Measurements from ENCODE around the gene SEMA5B.

Gene SEMA5B

GRCh38 chr3:123054931-123055330 is 27.4 kb upstream of the SEMA5B start:
- Histone ChIP-seq H3K4me3 (ENCODE audit: low read length) (no peak overlapping the region), H3K9ac (ENCODE audit: low read length) (no peak overlapping the region)

GRCh38 chr3:123054109-123054778 is 26.7 kb upstream of the SEMA5B start:
- Histone ChIP-seq H3K4me1 (ENCODE audit: control insufficient read depth, insufficient read depth, low read length) (peaks cover 3% of the 10 kb centered on the region), H3K36me3 (ENCODE audit: control insufficient read depth, insufficient read depth, low read length, severe bottlenecking) (no peaks in the 10 kb centered on the region), H3K9ac (ENCODE audit: low read length) (no peak overlapping the region), H3K9me3 (ENCODE audit: control insufficient read depth, low read length) (no peaks in the 10 kb centered on the region), H3K4me3 (ENCODE audit: low read length) (no peak overlapping the region), H3K27me3 (replicated peaks; ENCODE audit: control insufficient read depth, insufficient read depth, low read length) (no peaks in the 10 kb centered on the region)
- peak; percentile 19 for DNase-seq (ENCODE audit: low read depth)

More at GRCh38 chr3:123054931-123055330, 27.4 kb upstream of the SEMA5B start:
- Histone ChIP-seq H3K27me3 (replicated peaks; ENCODE audit: control insufficient read depth, insufficient read depth, low read length) (no peaks in the 10 kb centered on the region), H3K4me1 (ENCODE audit: control insufficient read depth, insufficient read depth, low read length) (peaks cover 3% of the 10 kb centered on the region), H3K36me3 (ENCODE audit: control insufficient read depth, insufficient read depth, low read length, severe bottlenecking) (no peaks in the 10 kb centered on the region), H3K9me3 (ENCODE audit: control insufficient read depth, low read length) (no peaks in the 10 kb centered on the region)
- DNase-seq (ENCODE audit: low read depth), result no peak

GRCh38 chr3:123053107-123053506 is 25.5 kb upstream of the SEMA5B start:
- peaks cover 3% of the 10 kb centered on the region for H3K4me1 ChIP-seq (ENCODE audit: control insufficient read depth, insufficient read depth, low read length)
- no peak overlapping the region for H3K9ac ChIP-seq (ENCODE audit: low read length)
- no peaks in the 10 kb centered on the region for H3K9me3 ChIP-seq (ENCODE audit: control insufficient read depth, low read length)
- DNase-seq (ENCODE audit: low read depth), result no peak
- H3K27me3 ChIP-seq (replicated peaks; ENCODE audit: control insufficient read depth, insufficient read depth, low read length), result no peaks in the 10 kb centered on the region
- H3K4me3 ChIP-seq (ENCODE audit: low read length), result no peak overlapping the region
- H3K36me3 ChIP-seq (ENCODE audit: control insufficient read depth, insufficient read depth, low read length, severe bottlenecking), result no peaks in the 10 kb centered on the region

GRCh38 chr3:123050666-123051065 is 23.1 kb upstream of the SEMA5B start:
- Histone ChIP-seq H3K27me3 (replicated peaks; ENCODE audit: control insufficient read depth, insufficient read depth, low read length) (no peaks in the 10 kb centered on the region), H3K36me3 (ENCODE audit: control insufficient read depth, insufficient read depth, low read length, severe bottlenecking) (no peaks in the 10 kb centered on the region), H3K4me1 (ENCODE audit: control insufficient read depth, insufficient read depth, low read length) (peaks cover 3% of the 10 kb centered on the region), H3K4me3 (ENCODE audit: low read length) (no peak overlapping the region), H3K9me3 (ENCODE audit: control insufficient read depth, low read length) (no peaks in the 10 kb centered on the region), H3K9ac (ENCODE audit: low read length) (no peak overlapping the region)
- no peak for DNase-seq (ENCODE audit: low read depth)

GRCh38 chr3:123048480-123049237 is 21.1 kb upstream of the SEMA5B start:
- H3K27me3 ChIP-seq (replicated peaks; ENCODE audit: control insufficient read depth, insufficient read depth, low read length), result no peaks in the 10 kb centered on the region
- H3K9ac ChIP-seq (ENCODE audit: low read length), result no peak overlapping the region
- H3K4me1 ChIP-seq (ENCODE audit: control insufficient read depth, insufficient read depth, low read length), result peaks cover 3% of the 10 kb centered on the region
- DNase-seq (ENCODE audit: low read depth), result no peak
- H3K9me3 ChIP-seq (ENCODE audit: control insufficient read depth, low read length), result no peaks in the 10 kb centered on the region
- no peak overlapping the region for H3K4me3 ChIP-seq (ENCODE audit: low read length)
- H3K36me3 ChIP-seq (ENCODE audit: control insufficient read depth, insufficient read depth, low read length, severe bottlenecking), result no peaks in the 10 kb centered on the region

GRCh38 chr3:123047062-123047319 is 19.4 kb upstream of the SEMA5B start:
- DNase-seq (ENCODE audit: low read depth), result no peak
- Histone ChIP-seq H3K36me3 (ENCODE audit: control insufficient read depth, insufficient read depth, low read length, severe bottlenecking) (no peaks in the 10 kb centered on the region), H3K4me3 (ENCODE audit: low read length) (no peak overlapping the region), H3K27me3 (replicated peaks; ENCODE audit: control insufficient read depth, insufficient read depth, low read length) (peaks cover under 1% of the 10 kb centered on the region), H3K4me1 (ENCODE audit: control insufficient read depth, insufficient read depth, low read length) (no peaks in the 10 kb centered on the region), H3K9ac (ENCODE audit: low read length) (no peak overlapping the region), H3K9me3 (ENCODE audit: control insufficient read depth, low read length) (no peaks in the 10 kb centered on the region)

GRCh38 chr3:123046262-123047061 is 18.9 kb upstream of the SEMA5B start:
- H3K9me3 ChIP-seq (ENCODE audit: control insufficient read depth, low read length), result no peaks in the 10 kb centered on the region
- DNase-seq (ENCODE audit: low read depth), result no peak

GRCh38 chr3:123044981-123045763 is 17.6 kb upstream of the SEMA5B start:
- H3K9me3 ChIP-seq (ENCODE audit: control insufficient read depth, low read length), result no peaks in the 10 kb centered on the region
- no peak overlapping the region for H3K4me3 ChIP-seq (ENCODE audit: low read length)
- H3K9ac ChIP-seq (ENCODE audit: low read length), result no peak overlapping the region
- peaks cover 13% of the 10 kb centered on the region for H3K27me3 ChIP-seq (replicated peaks; ENCODE audit: control insufficient read depth, insufficient read depth, low read length)
- no peaks in the 10 kb centered on the region for H3K36me3 ChIP-seq (ENCODE audit: control insufficient read depth, insufficient read depth, low read length, severe bottlenecking)
- H3K4me1 ChIP-seq (ENCODE audit: control insufficient read depth, insufficient read depth, low read length), result no peaks in the 10 kb centered on the region
- no peak for DNase-seq (ENCODE audit: low read depth)

More at GRCh38 chr3:123046262-123047061, 18.9 kb upstream of the SEMA5B start:
- H3K27me3 ChIP-seq (replicated peaks; ENCODE audit: control insufficient read depth, insufficient read depth, low read length), result peaks cover 5% of the 10 kb centered on the region
- no peaks in the 10 kb centered on the region for H3K36me3 ChIP-seq (ENCODE audit: control insufficient read depth, insufficient read depth, low read length, severe bottlenecking)
- H3K4me3 ChIP-seq (ENCODE audit: low read length), result no peak overlapping the region
- no peaks in the 10 kb centered on the region for H3K4me1 ChIP-seq (ENCODE audit: control insufficient read depth, insufficient read depth, low read length)
- H3K9ac ChIP-seq (ENCODE audit: low read length), result no peak overlapping the region

- Histone ChIP-seq H3K4me3 (ENCODE audit: low read length) (no peak overlapping the region), H3K9ac (ENCODE audit: low read length) (no peak overlapping the region), H3K36me3 (ENCODE audit: control insufficient read depth, insufficient read depth, low read length, severe bottlenecking) (no peaks in the 10 kb centered on the region), H3K9me3 (ENCODE audit: control insufficient read depth, low read length) (no peaks in the 10 kb centered on the region), H3K27me3 (replicated peaks; ENCODE audit: control insufficient read depth, insufficient read depth, low read length) (peaks cover 13% of the 10 kb centered on the region), H3K4me1 (ENCODE audit: control insufficient read depth, insufficient read depth, low read length) (no peaks in the 10 kb centered on the region)
- no peak for DNase-seq (ENCODE audit: low read depth)
Measured at GRCh38 chr3:123042413-123042812, 14.8 kb upstream of the SEMA5B start.

GRCh38 chr3:123039178-123039577 is 11.6 kb upstream of the SEMA5B start:
- Histone ChIP-seq H3K36me3 (ENCODE audit: control insufficient read depth, insufficient read depth, low read length, severe bottlenecking) (no peaks in the 10 kb centered on the region), H3K27me3 (replicated peaks; ENCODE audit: control insufficient read depth, insufficient read depth, low read length) (peaks cover 14% of the 10 kb centered on the region), H3K9ac (ENCODE audit: low read length) (no peak overlapping the region), H3K4me1 (ENCODE audit: control insufficient read depth, insufficient read depth, low read length) (peaks cover 7% of the 10 kb centered on the region), H3K9me3 (ENCODE audit: control insufficient read depth, low read length) (no peaks in the 10 kb centered on the region), H3K4me3 (ENCODE audit: low read length) (no peak overlapping the region)
- DNase-seq (ENCODE audit: low read depth), result no peak

GRCh38 chr3:123038751-123039150 is 11.2 kb upstream of the SEMA5B start:
- Histone ChIP-seq H3K4me1 (ENCODE audit: control insufficient read depth, insufficient read depth, low read length) (peaks cover 7% of the 10 kb centered on the region), H3K9ac (ENCODE audit: low read length) (no peak overlapping the region), H3K4me3 (ENCODE audit: low read length) (no peak overlapping the region), H3K36me3 (ENCODE audit: control insufficient read depth, insufficient read depth, low read length, severe bottlenecking) (no peaks in the 10 kb centered on the region), H3K27me3 (replicated peaks; ENCODE audit: control insufficient read depth, insufficient read depth, low read length) (peaks cover 18% of the 10 kb centered on the region), H3K9me3 (ENCODE audit: control insufficient read depth, low read length) (no peaks in the 10 kb centered on the region)
- no peak for DNase-seq (ENCODE audit: low read depth)

Measured in adipocyte (in vitro differentiated cells).